Heart right ventricle (tissue), 16 donors: ENCODE measurements around the gene PHF1. TPM values are rescaled to one million over a fixed set of nuclear protein-coding genes. Genes with fewer than 3 reads are reported as not detected.

Experiments
- ATAC-seq, 8 donors: fragments of 200-7000 bp; cut with Tn5 transposase; one replicate each; pipeline ENCODE4 v1.9.1; 2020; ENCODE audit warnings: mild to moderate bottlenecking in 8 of 8, moderate library complexity in 8 of 8, moderate number of reproducible peaks in 1 of 8
- DNase-seq, 2 donors: peaks; one replicate each; pipeline ENCODE4 v3.0.0-alpha.2; 2020
- H3K27ac ChIP-seq, 10 donors: fragments of 200-600 bp; sonication (generic) in 2 of 10; one replicate each; pipeline versions ENCODE4 v1.5.0 to v1.8.0; 2020 to 2022; ENCODE audit warnings: mild to moderate bottlenecking in 3 of 10
- H3K27me3 ChIP-seq, 7 donors: fragments of 200-600 bp; one replicate each; pipeline ENCODE4 v1.8.0; 2021 to 2022; ENCODE audit warnings: mild to moderate bottlenecking in 2 of 7
- H3K36me3 ChIP-seq, 9 donors: fragments of 200-600 bp; sonication (generic) in 1 of 9; one replicate each; pipeline versions ENCODE4 v1.5.0 to v1.8.0; 2020 to 2022; ENCODE audit warnings: mild to moderate bottlenecking in 2 of 9
- H3K4me1 ChIP-seq, 9 donors: fragments of 200-600 bp; sonication (generic) in 1 of 9; one replicate each; pipeline versions ENCODE4 v1.5.0 to v1.8.0; 2020 to 2022; ENCODE audit warnings: mild to moderate bottlenecking in 4 of 9
- H3K4me3 ChIP-seq, 10 donors: fragments of 200-600 bp; sonication (generic) in 2 of 10; one replicate each; pipeline versions ENCODE4 v1.5.0 to v1.8.0; 2020 to 2022; ENCODE audit warnings: mild to moderate bottlenecking in 7 of 10, moderate library complexity in 2 of 10
- H3K9me3 ChIP-seq, 11 donors: fragments of 200-600 bp in 10 of 11; sonication (generic) in 2 of 11; one replicate each; pipeline versions ENCODE4 v1.5.0 to v1.8.0; 2013 to 2022; ENCODE audit warnings: mild to moderate bottlenecking in 2 of 11, control low read depth in 1 of 11, moderate library complexity in 1 of 11
- WGBS, 2 donors: extraction: QIAGEN DNeasy Blood & Tissue Kit; methylation state at CpG; one replicate each; pipeline ENCODE4 v1.1.7; 2013; ENCODE audit warnings: inconsistent platforms in 1 of 2; 5-methylcytosine and 5-hydroxymethylcytosine counted together
- intact Hi-C, 10 donors: fragments of 100-400 bp; cut with DNase I; formaldehyde crosslinking; loops; one replicate each; pipeline versions ENCODE4 v1.11.1 to v1.14.2; 2022
- polyA plus RNA-seq, 2 donors: library from polyadenylated mRNA; stranded (reverse); fragments of 200-250 nt; gene quantifications; one replicate each; pipeline ENCODE4 v1.2.3, GENCODE V29; 2013
- total RNA-seq, 10 donors: library from RNA; stranded (reverse); fragmentation: NEBNext Ultra II Directional in 3 of 10; extraction: Animal tissue kit (Norgen Biotek cat#: 25700) in 3 of 10; gene quantifications; one replicate each; pipeline versions ENCODE4 v1.2.1 to v1.2.4, GENCODE V29; 2021 to 2023
- TF ChIP-seq, protein P1 (sequence below), 9 donors: fragments of 200-600 bp; sonication (generic) in 2 of 9; IDR thresholded peaks; one replicate each; pipeline versions ENCODE4 v1.5.0 to v1.8.0; 2021 to 2022; ENCODE audit warnings: antibody characterized with exemption in 9 of 9, mild to moderate bottlenecking in 5 of 9, moderate library complexity in 1 of 9
- donor health status: Arrhythmogenic right ventricular cardiomyopathy.
- donor health status: ischemic (EF 13 %, LVEDD 7.1; RV severe dilation, severe dysfunction).
- donor health status: healthy with polysubstance abuse.
- donor health status: DM: no; HTN: yes; CAD: no.
- donor health status: DM: no; HTN: no; CAD: no.
- donor health status: ischemic (EF 25% LVEDD 6.9; RV normal size, moderate dysfunction).
- donor health status: ischemic (EF 25% LVEDD 5.7; RV mildly dilated, moderate dysfunction).
- donor health status: healthy.
- donor health status: DM: yes; HTN: yes; CAD: no.
- donor health status: Ischemic cardiomyopathy.
- donor health status: ischemic (EF 35%, LVEDD 5.7; RV mildly dilated, moderate dysfunction).
- donor health status: nonischemic (EF 11% LVEDD 7.7; RV severe dilation, severe dysfunction).
- donor health status: DM: yes; HTN: yes; CAD: no.
- donor health status: PGD.
- donor health status: ischemic (EF 29% LVEDD 5.4; RV normal size, mild dysfunction).
- donor health status: nonischemic (EF 23%, LVEDD 6.1; RV moderate dilation, normal function).

The PHF1 gene
- total and polyA plus RNA-seq, 12 donors, result 36.2 to 125 (median 51.0) TPM

- Histone ChIP-seq H3K4me3 (peak overlapping the region in 9 of 10 donors; percentile 22 to 74 (median 68)), H3K36me3 (no peaks in the 10 kb centered on the region), H3K27ac (peak overlapping the region in 9 of 10 donors; percentile 44 to 95 (median 71)), H3K27me3 (no peaks in the 10 kb centered on the region), H3K9me3 (no peaks in the 10 kb centered on the region), H3K4me1 (peaks cover 18 to 77% (median 64%) of the 10 kb centered on the region in 9 donors)
- ATAC-seq (no peak), DNase-seq (no peak)
- intact Hi-C loops, result loop anchor here in 3 of 10 donors (5.0 to 10.0 kb wide), 3 partner anchors 36 to 149 kb away; partner anchors contain the start of gene KIFC1 (in 1 of the 3)
- 8 to 10% methylated on average over 31 to 32 of the region's 33 CpGs for WGBS, 2 donors
- TF ChIP-seq, protein P1, sequence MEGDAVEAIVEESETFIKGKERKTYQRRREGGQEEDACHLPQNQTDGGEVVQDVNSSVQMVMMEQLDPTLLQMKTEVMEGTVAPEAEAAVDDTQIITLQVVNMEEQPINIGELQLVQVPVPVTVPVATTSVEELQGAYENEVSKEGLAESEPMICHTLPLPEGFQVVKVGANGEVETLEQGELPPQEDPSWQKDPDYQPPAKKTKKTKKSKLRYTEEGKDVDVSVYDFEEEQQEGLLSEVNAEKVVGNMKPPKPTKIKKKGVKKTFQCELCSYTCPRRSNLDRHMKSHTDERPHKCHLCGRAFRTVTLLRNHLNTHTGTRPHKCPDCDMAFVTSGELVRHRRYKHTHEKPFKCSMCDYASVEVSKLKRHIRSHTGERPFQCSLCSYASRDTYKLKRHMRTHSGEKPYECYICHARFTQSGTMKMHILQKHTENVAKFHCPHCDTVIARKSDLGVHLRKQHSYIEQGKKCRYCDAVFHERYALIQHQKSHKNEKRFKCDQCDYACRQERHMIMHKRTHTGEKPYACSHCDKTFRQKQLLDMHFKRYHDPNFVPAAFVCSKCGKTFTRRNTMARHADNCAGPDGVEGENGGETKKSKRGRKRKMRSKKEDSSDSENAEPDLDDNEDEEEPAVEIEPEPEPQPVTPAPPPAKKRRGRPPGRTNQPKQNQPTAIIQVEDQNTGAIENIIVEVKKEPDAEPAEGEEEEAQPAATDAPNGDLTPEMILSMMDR (IDR thresholded peaks at IDR 0.05), result peak in 4 of 9 donors; percentile 10 to 21 (median 16)
Measured at GRCh38 chr6:33428224-33428965, 17.6 kb downstream of the PHF1 start.

GRCh38 chr6:33428966-33429749, 18.3 kb downstream of the PHF1 start:
- ATAC-seq, result no peak
- Histone ChIP-seq H3K9me3 (no peaks in the 10 kb centered on the region), H3K4me3 (peak overlapping the region in 1 of 10 donors; percentile 2), H3K27ac (peak overlapping the region in 8 of 10 donors; percentile 46 to 95 (median 68)), H3K27me3 (no peaks in the 10 kb centered on the region), H3K4me1 (peaks cover 20 to 80% (median 70%) of the 10 kb centered on the region in 9 donors), H3K36me3 (no peaks in the 10 kb centered on the region)
- TF ChIP-seq, protein P1 (IDR thresholded peaks at IDR 0.05), result no peak
- 55 to 63% methylated on average over 5 of the region's 5 CpGs for WGBS, 2 donors
- no peak for DNase-seq
- intact Hi-C loops, result loop anchor here in 3 of 10 donors (5.0 to 10.0 kb wide), 3 partner anchors 37 to 148 kb away; partner anchors contain the start of gene KIFC1 (in 1 of the 3)

GRCh38 chr6:33429750-33430052, 18.9 kb downstream of the PHF1 start:
- no peak for ATAC-seq
- no peak overlapping the region for H3K4me3 ChIP-seq
- TF ChIP-seq, protein P1 (IDR thresholded peaks at IDR 0.05), result no peak
- no peak for DNase-seq
- H3K9me3 ChIP-seq, result no peaks in the 10 kb centered on the region
- H3K27me3 ChIP-seq, result no peaks in the 10 kb centered on the region
- H3K27ac ChIP-seq, result peak overlapping the region in 2 of 10 donors; percentile 71 to 72
- intact Hi-C loops, result loop anchor here in 4 of 10 donors (5.0 to 10.0 kb wide), 4 partner anchors 37 to 265 kb away; partner anchors contain the start of gene KIFC1 (in 1 of the 4)
- H3K4me1 ChIP-seq, result peaks cover 17 to 80% (median 66%) of the 10 kb centered on the region in 9 donors
- 39 to 58% methylated on average over 2 of the region's 2 CpGs for WGBS, 2 donors
- no peaks in the 10 kb centered on the region for H3K36me3 ChIP-seq

GRCh38 chr6:33430334-33430733, 19.5 kb downstream of the PHF1 start:
- TF ChIP-seq, protein P1 (IDR thresholded peaks at IDR 0.05), result no peak
- intact Hi-C loops, result loop anchor here in 1 of 10 donors (10.0 kb wide), 1 partner anchor 264 kb away; no protein-coding TSS in a partner anchor
- DNase-seq, result no peak
- Histone ChIP-seq H3K4me3 (no peak overlapping the region), H3K27me3 (no peaks in the 10 kb centered on the region), H3K4me1 (peaks cover 13 to 76% (median 61%) of the 10 kb centered on the region in 9 donors), H3K27ac (peak overlapping the region in 1 of 10 donors; percentile 38), H3K9me3 (no peaks in the 10 kb centered on the region), H3K36me3 (peaks cover 0 to 6% (median 0%) of the 10 kb centered on the region in 9 donors)
- WGBS, 2 donors, result 60 to 61% methylated on average over 2 of the region's 2 CpGs
- ATAC-seq, result no peak
